Measurements from ENCODE around the gene RUFY3. TPM values are rescaled to one million over a fixed set of nuclear protein-coding genes. Genes with fewer than 3 reads are reported as not detected.

Gene RUFY3
- total and polyA plus RNA-seq, 12 donors: 41.8 to 141 (median 85.4) TPM

DNA sequence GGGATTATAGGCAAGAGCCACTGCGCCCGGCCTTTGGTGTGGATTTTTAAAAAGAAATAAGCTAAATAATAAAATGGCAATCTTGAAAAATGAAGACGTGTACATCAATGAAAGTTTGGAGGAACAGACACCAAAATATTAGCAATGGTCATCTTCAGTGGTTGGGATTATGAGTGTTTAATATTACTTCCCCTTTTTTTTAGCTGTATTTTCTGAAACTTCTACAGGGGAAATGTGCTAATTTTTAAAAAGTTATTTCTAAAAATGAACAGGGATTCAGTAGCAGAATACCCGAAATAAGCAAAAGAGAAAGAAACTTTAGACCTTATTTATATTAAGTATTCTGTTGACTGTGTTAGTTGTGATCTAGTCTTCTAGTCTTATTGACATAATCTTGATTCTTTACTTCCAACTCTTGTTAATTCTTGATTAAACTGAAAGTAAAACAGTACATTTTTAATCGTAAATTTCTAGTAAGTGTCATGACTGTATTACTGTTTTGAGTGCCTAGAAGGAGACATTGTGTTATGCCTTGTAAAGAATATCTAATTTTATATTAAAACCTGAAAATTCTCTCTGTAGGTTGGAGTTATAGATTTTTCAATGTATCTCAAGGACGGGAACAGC lies 51.3 kb downstream of the RUFY3 start:
- 81 to 90% (median 87%) methylated on average over 6 of the region's 6 CpGs for WGBS, 4 donors
- H3K36me3 ChIP-seq (replicated peaks in 1 of 2): peaks cover 0 to 79% of the 10 kb centered on the region in 2 donors
- no peak overlapping the region for H3K4me3 ChIP-seq

GRCh38 chr4:70778888-70779422 lies 57.2 kb downstream of the RUFY3 start:
- Histone ChIP-seq H3K9me3 (replicated peaks in 1 of 3) (no peaks in the 10 kb centered on the region), H3K4me3 (no peak overlapping the region), H3K4me1 (replicated peaks in 1 of 2) (peaks cover 12 to 17% of the 10 kb centered on the region in 2 donors), H3K27me3 (no peaks in the 10 kb centered on the region), H3K36me3 (replicated peaks in 1 of 2) (peaks cover 0 to 78% of the 10 kb centered on the region in 2 donors), H3K27ac (peak overlapping the region in 4 of 5 donors; percentile 17 to 78 (median 70))
- 20 to 34% (median 28%) methylated on average over 5 of the region's 5 CpGs for WGBS, 4 donors
- peak; percentile 66 to 81 (median 73) for DNase-seq
- intact Hi-C loops (cut with DNase I): no loop called here
- peak in 1 of 2 donors; percentile 12 for TF ChIP-seq POLR2A (IDR thresholded peaks at IDR 0.05)
- TF ChIP-seq, protein P1, sequence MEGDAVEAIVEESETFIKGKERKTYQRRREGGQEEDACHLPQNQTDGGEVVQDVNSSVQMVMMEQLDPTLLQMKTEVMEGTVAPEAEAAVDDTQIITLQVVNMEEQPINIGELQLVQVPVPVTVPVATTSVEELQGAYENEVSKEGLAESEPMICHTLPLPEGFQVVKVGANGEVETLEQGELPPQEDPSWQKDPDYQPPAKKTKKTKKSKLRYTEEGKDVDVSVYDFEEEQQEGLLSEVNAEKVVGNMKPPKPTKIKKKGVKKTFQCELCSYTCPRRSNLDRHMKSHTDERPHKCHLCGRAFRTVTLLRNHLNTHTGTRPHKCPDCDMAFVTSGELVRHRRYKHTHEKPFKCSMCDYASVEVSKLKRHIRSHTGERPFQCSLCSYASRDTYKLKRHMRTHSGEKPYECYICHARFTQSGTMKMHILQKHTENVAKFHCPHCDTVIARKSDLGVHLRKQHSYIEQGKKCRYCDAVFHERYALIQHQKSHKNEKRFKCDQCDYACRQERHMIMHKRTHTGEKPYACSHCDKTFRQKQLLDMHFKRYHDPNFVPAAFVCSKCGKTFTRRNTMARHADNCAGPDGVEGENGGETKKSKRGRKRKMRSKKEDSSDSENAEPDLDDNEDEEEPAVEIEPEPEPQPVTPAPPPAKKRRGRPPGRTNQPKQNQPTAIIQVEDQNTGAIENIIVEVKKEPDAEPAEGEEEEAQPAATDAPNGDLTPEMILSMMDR (IDR thresholded peaks at IDR 0.05): no peak

More for the DNA sequence above, 51.3 kb downstream of the RUFY3 start:
- Histone ChIP-seq H3K27ac (no peak overlapping the region), H3K4me1 (replicated peaks in 1 of 2) (peaks cover 5 to 10% of the 10 kb centered on the region in 2 donors), H3K27me3 (no peaks in the 10 kb centered on the region), H3K9me3 (replicated peaks in 1 of 3) (no peaks in the 10 kb centered on the region)
- intact Hi-C loops (cut with DNase I): no loop called here
- no peak for TF ChIP-seq POLR2A (IDR thresholded peaks at IDR 0.05)
- TF ChIP-seq, protein P1 (IDR thresholded peaks at IDR 0.05): no peak
- DNase-seq: no peak

DNA sequence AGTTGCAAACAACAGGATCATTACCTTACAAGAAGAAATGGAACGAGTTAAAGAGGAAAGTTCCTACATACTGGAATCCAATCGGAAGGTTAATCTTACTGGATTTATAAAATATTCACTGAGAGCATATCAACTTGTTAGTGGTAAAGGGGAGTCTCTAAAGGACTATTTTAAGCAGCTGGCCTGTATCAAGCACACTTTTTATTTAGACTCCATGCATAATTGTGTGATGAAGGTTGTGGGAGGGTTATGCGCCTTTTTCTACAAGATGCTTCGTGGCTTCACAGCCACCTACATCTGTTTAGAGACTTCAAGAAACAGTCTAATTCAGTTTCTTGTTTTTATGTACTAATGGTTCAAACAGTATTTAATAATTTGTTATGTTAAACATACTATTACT lies 61.3 kb downstream of the RUFY3 start:
- H3K36me3 ChIP-seq (replicated peaks in 1 of 2): peaks cover 0 to 80% of the 10 kb centered on the region in 2 donors
- intact Hi-C loops (cut with DNase I): no loop called here
- TF ChIP-seq POLR2A (IDR thresholded peaks at IDR 0.05): no peak
- TF ChIP-seq, protein P1 (IDR thresholded peaks at IDR 0.05): no peak
- H3K4me3 ChIP-seq: no peak overlapping the region
- no peaks in the 10 kb centered on the region for H3K9me3 ChIP-seq (replicated peaks in 1 of 3)
- H3K27ac ChIP-seq: no peak overlapping the region
- WGBS, 4 donors: 92 to 97% (median 96%) methylated on average over 4 of the region's 4 CpGs
- no peak for DNase-seq
- no peaks in the 10 kb centered on the region for H3K27me3 ChIP-seq
- peaks cover 12 to 17% of the 10 kb centered on the region in 2 donors for H3K4me1 ChIP-seq (replicated peaks in 1 of 2)

- H3K4me3 ChIP-seq: no peak overlapping the region
- 96 to 98% (median 97%) methylated on average over 5 of the region's 5 CpGs for WGBS, 4 donors
- peaks cover 0 to 4% of the 10 kb centered on the region in 2 donors for H3K4me1 ChIP-seq (replicated peaks in 1 of 2)
- TF ChIP-seq, protein P1 (IDR thresholded peaks at IDR 0.05): no peak
- no peak for TF ChIP-seq POLR2A (IDR thresholded peaks at IDR 0.05)
- peaks cover 0 to 84% of the 10 kb centered on the region in 2 donors for H3K36me3 ChIP-seq (replicated peaks in 1 of 2)
- no peak for DNase-seq
- no peaks in the 10 kb centered on the region for H3K27me3 ChIP-seq
- H3K9me3 ChIP-seq (replicated peaks in 1 of 3): no peaks in the 10 kb centered on the region
- no peak overlapping the region for H3K27ac ChIP-seq
- intact Hi-C loops (cut with DNase I): no loop called here
Observed at GRCh38 chr4:70787496-70787895, 65.7 kb downstream of the RUFY3 start.

Data from adrenal gland (tissue), 12 donors.